Breast epithelium (tissue), 4 donors: Measurements from ENCODE around the gene NCOA5. TPM values are rescaled to one million over a fixed set of nuclear protein-coding genes. Genes with fewer than 3 reads are reported as not detected.
A peak's percentile ranks its signal among the peaks of the same experiment; 100 is the strongest.

ENCODE experiments used
- DNase-seq, 2 donors: peaks; one replicate each; pipeline ENCODE4 v3.0.0-alpha.2; 2019; ENCODE audit warnings: low spot score in 2 of 2
- H3K27ac ChIP-seq, 2 donors: fragments of 200-600 bp; sonication (generic) in 1 of 2; one replicate each; pipeline ENCODE4 v1.5.1; 2016 to 2019; ENCODE audit warnings: mild to moderate bottlenecking in 1 of 2
- H3K27me3 ChIP-seq, 2 donors: fragments of 200-600 bp; sonication (generic) in 1 of 2; one replicate each; pipeline versions ENCODE4 v1.5.1 to v1.6.0; 2017 to 2019; ENCODE audit warnings: control low read depth in 1 of 2, mild to moderate bottlenecking in 1 of 2
- H3K36me3 ChIP-seq: fragments of 200-600 bp; one replicate; pipeline ENCODE4 v1.5.1; 2019
- H3K4me1 ChIP-seq, 2 donors: fragments of 200-600 bp; sonication (generic); one replicate each; pipeline ENCODE4 v1.5.1; 2016 to 2019; ENCODE audit warnings: control low read depth in 1 of 2
- H3K4me3 ChIP-seq, 3 donors: fragments of 200-600 bp; sonication (generic); 1 replicate in 2 of 3; 2 replicates in 1 of 3; pipeline ENCODE4 v1.5.1; 2016 to 2019; ENCODE audit warnings: mild to moderate bottlenecking in 3 of 3, moderate library complexity in 2 of 3
- H3K9me3 ChIP-seq, 2 donors: fragments of 200-600 bp; sonication (generic) in 1 of 2; one replicate each; pipeline ENCODE4 v1.5.1; 2016 to 2019; ENCODE audit warnings: control low read depth in 1 of 2
- POLR2A ChIP-seq: fragments of 450-650 bp; IDR thresholded peaks from one replicate; pipeline ENCODE4 v1.6.1; 2016; ENCODE audit warnings: antibody characterized with exemption, mild to moderate bottlenecking, moderate library complexity
- POLR2AphosphoS5 ChIP-seq, 3 donors: sonication (generic); formaldehyde crosslinking; IDR thresholded peaks; one replicate each; pipeline ENCODE4 v1.6.1; 2017; ENCODE audit warnings: antibody characterized with exemption in 3 of 3
- intact Hi-C: fragments of 100-400 bp; cut with DNase I; formaldehyde crosslinking; loops from one replicate; pipeline ENCODE4 v1.15.1; 2023; ENCODE audit warnings: low total_unique reads
- total RNA-seq, 3 donors: library from RNA; depleted of rRNA; stranded (reverse); fragments of >200 nt; gene quantifications; one replicate each; pipeline ENCODE4 v1.1.0, GENCODE V29; 2016
- TF ChIP-seq, protein P1 (sequence below), 3 donors: fragments of 450-650 bp; IDR thresholded peaks; one replicate each; pipeline ENCODE4 v1.5.1; 2016 to 2017; ENCODE audit warnings: antibody characterized with exemption in 3 of 3, mild to moderate bottlenecking in 3 of 3, moderate library complexity in 3 of 3

Gene NCOA5
- total RNA-seq, 3 donors from 2014 or later = 30.1 to 59.7 (median 36.1) TPM

GRCh38 chr20:46062151-46062550 is 27.6 kb downstream of the NCOA5 start:
- Histone ChIP-seq H3K4me3 (no peak overlapping the region), H3K4me1 (peaks cover 0 to 8% of the 10 kb centered on the region in 2 donors), H3K9me3 (no peaks in the 10 kb centered on the region), H3K27ac (no peak overlapping the region), H3K36me3 (peaks cover 37% of the 10 kb centered on the region), H3K27me3 (no peaks in the 10 kb centered on the region)
- TF ChIP-seq POLR2AphosphoS5 (IDR thresholded peaks at IDR 0.05) (no peak), POLR2A (no peak)
- TF ChIP-seq, protein P1, sequence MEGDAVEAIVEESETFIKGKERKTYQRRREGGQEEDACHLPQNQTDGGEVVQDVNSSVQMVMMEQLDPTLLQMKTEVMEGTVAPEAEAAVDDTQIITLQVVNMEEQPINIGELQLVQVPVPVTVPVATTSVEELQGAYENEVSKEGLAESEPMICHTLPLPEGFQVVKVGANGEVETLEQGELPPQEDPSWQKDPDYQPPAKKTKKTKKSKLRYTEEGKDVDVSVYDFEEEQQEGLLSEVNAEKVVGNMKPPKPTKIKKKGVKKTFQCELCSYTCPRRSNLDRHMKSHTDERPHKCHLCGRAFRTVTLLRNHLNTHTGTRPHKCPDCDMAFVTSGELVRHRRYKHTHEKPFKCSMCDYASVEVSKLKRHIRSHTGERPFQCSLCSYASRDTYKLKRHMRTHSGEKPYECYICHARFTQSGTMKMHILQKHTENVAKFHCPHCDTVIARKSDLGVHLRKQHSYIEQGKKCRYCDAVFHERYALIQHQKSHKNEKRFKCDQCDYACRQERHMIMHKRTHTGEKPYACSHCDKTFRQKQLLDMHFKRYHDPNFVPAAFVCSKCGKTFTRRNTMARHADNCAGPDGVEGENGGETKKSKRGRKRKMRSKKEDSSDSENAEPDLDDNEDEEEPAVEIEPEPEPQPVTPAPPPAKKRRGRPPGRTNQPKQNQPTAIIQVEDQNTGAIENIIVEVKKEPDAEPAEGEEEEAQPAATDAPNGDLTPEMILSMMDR (IDR thresholded peaks at IDR 0.05) = no peak
- intact Hi-C loops = no loop called here
- DNase-seq = no peak

DNA sequence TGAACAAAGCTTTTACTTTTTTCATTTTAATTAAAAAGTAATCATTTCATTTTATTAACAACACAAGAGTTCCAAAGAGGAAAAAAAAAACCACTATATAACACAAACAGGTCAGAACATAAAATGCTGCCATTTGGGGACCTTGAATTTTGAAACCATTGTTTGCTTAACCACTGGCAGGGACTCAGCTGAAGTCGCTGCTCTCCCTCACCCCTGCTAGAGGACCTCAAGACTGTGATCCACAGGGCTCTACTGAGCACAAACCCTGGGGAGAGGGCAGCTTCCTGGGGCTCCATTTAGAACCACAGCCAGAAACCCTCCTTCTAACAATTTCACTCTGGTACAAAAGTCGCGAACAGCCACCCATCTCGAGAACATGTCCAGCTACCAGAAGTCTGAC is 28.8 kb downstream of the NCOA5 start:
- Histone ChIP-seq H3K4me3 (no peak overlapping the region), H3K9me3 (no peaks in the 10 kb centered on the region), H3K36me3 (peaks cover 35% of the 10 kb centered on the region), H3K27ac (no peak overlapping the region), H3K27me3 (no peaks in the 10 kb centered on the region), H3K4me1 (peaks cover 0 to 8% of the 10 kb centered on the region in 2 donors)
- DNase-seq = no peak
- no peak for TF ChIP-seq POLR2AphosphoS5 (IDR thresholded peaks at IDR 0.05)
- TF ChIP-seq, protein P1 (IDR thresholded peaks at IDR 0.05) = no peak
- no peak for TF ChIP-seq POLR2A
- intact Hi-C loops = no loop called here

GRCh38 chr20:46060301-46060881 is 29.4 kb downstream of the NCOA5 start:
- intact Hi-C loops = no loop called here
- DNase-seq = no peak
- no peaks in the 10 kb centered on the region for H3K27me3 ChIP-seq
- no peak overlapping the region for H3K4me3 ChIP-seq
- H3K36me3 ChIP-seq = peaks cover 29% of the 10 kb centered on the region
- no peak for TF ChIP-seq POLR2AphosphoS5 (IDR thresholded peaks at IDR 0.05)
- peaks cover 0 to 8% of the 10 kb centered on the region in 2 donors for H3K4me1 ChIP-seq
- no peaks in the 10 kb centered on the region for H3K9me3 ChIP-seq
- H3K27ac ChIP-seq = no peak overlapping the region

GRCh38 chr20:46058599-46059281 is 31.0 kb downstream of the NCOA5 start:
- intact Hi-C loops = no loop called here

GRCh38 chr20:46057856-46058598 is 31.7 kb downstream of the NCOA5 start:
- DNase-seq = no peak
- Histone ChIP-seq H3K36me3 (peaks cover 13% of the 10 kb centered on the region), H3K27ac (no peak overlapping the region), H3K9me3 (no peaks in the 10 kb centered on the region), H3K4me3 (peak overlapping the region in 2 of 3 donors; percentile 36 to 52), H3K27me3 (no peaks in the 10 kb centered on the region), H3K4me1 (peaks cover 0 to 8% of the 10 kb centered on the region in 2 donors)
- TF ChIP-seq, protein P1 (IDR thresholded peaks at IDR 0.05) = no peak
- TF ChIP-seq POLR2A = no peak
- TF ChIP-seq POLR2AphosphoS5 (IDR thresholded peaks at IDR 0.05) = no peak
- intact Hi-C loops = no loop called here

More at GRCh38 chr20:46058599-46059281, 31.0 kb downstream of the NCOA5 start:
- Histone ChIP-seq H3K27me3 (no peaks in the 10 kb centered on the region), H3K36me3 (peaks cover 18% of the 10 kb centered on the region), H3K9me3 (no peaks in the 10 kb centered on the region), H3K27ac (no peak overlapping the region), H3K4me3 (peak overlapping the region in 2 of 3 donors; percentile 36 to 52), H3K4me1 (peaks cover 0 to 8% of the 10 kb centered on the region in 2 donors)
- no peak for DNase-seq
- TF ChIP-seq POLR2AphosphoS5 (IDR thresholded peaks at IDR 0.05) (no peak), POLR2A (no peak)
- TF ChIP-seq, protein P1 (IDR thresholded peaks at IDR 0.05) = no peak
